Muscle layer of colon (tissue), 2 donors: ENCODE data around the gene IL20RA.
"Not testable (repeated sequence)": the region's sequence is repeated elsewhere in the genome, so short reads cannot be mapped to it uniquely, and the experiment has no call there.

Experiments used
- H3K27ac ChIP-seq: one replicate; pipeline ENCODE4 v1.7.0; 2013; ENCODE audit warnings: low read depth, mild to moderate bottlenecking, low read length, moderate library complexity
- H3K27me3 ChIP-seq, 2 donors: one replicate each; pipeline ENCODE4 v1.7.0; 2013; ENCODE audit warnings: low read length in 2 of 2, mild to moderate bottlenecking in 2 of 2; ENCODE audit not compliant: insufficient read depth in 2 of 2, control insufficient read depth in 1 of 2
- H3K36me3 ChIP-seq: one replicate; pipeline ENCODE4 v1.7.0; 2013; ENCODE audit warnings: mild to moderate bottlenecking, low read length; ENCODE audit not compliant: insufficient read depth
- H3K4me1 ChIP-seq: one replicate; pipeline ENCODE4 v1.7.0; 2013; ENCODE audit warnings: mild to moderate bottlenecking, low read length; ENCODE audit not compliant: insufficient read depth
- H3K4me3 ChIP-seq, 2 donors: one replicate each; pipeline ENCODE4 v1.7.0; 2013; ENCODE audit warnings: low read length in 2 of 2, low read depth in 1 of 2, mild to moderate bottlenecking in 1 of 2, moderate library complexity in 1 of 2
- H3K9ac ChIP-seq: one replicate; pipeline ENCODE4 v1.7.0; 2013; ENCODE audit warnings: low read length
- H3K9me3 ChIP-seq: one replicate; pipeline ENCODE4 v1.7.0; 2013; ENCODE audit warnings: mild to moderate bottlenecking, low read length
- donor health status: abdominal sarcoma.
- donor health status: Adenocarcinoma of cecum.

IL20RA gene

GRCh38 chr6:137076277-137077068, 31.7 kb upstream of the IL20RA start:
- H3K36me3 ChIP-seq = no peaks in the 10 kb centered on the region
- no peak overlapping the region for H3K27ac ChIP-seq
- no peaks in the 10 kb centered on the region for H3K27me3 ChIP-seq
- no peaks in the 10 kb centered on the region for H3K9me3 ChIP-seq
- H3K4me1 ChIP-seq = no peaks in the 10 kb centered on the region
- H3K4me3 ChIP-seq = no peak overlapping the region
- H3K9ac ChIP-seq = no peak overlapping the region

GRCh38 chr6:137075790-137076189, 31.0 kb upstream of the IL20RA start:
- H3K4me1 ChIP-seq, H3K27ac ChIP-seq, H3K4me3 ChIP-seq, H3K9me3 ChIP-seq, H3K9ac ChIP-seq, H3K36me3 ChIP-seq, H3K27me3 ChIP-seq: not testable (repeated sequence)

GRCh38 chr6:137070303-137070702, 25.5 kb upstream of the IL20RA start:
- Histone ChIP-seq H3K4me3 (no peak overlapping the region), H3K9me3 (no peaks in the 10 kb centered on the region), H3K36me3 (no peaks in the 10 kb centered on the region), H3K4me1 (no peaks in the 10 kb centered on the region), H3K27me3 (no peaks in the 10 kb centered on the region), H3K9ac (no peak overlapping the region), H3K27ac (no peak overlapping the region)

GRCh38 chr6:137067399-137067798, 22.6 kb upstream of the IL20RA start:
- no peaks in the 10 kb centered on the region for H3K27me3 ChIP-seq
- H3K27ac ChIP-seq = no peak overlapping the region
- H3K9me3 ChIP-seq = no peaks in the 10 kb centered on the region
- no peaks in the 10 kb centered on the region for H3K36me3 ChIP-seq
- H3K4me1 ChIP-seq = no peaks in the 10 kb centered on the region
- no peak overlapping the region for H3K9ac ChIP-seq
- H3K4me3 ChIP-seq = no peak overlapping the region

GRCh38 chr6:137058037-137058436, 13.3 kb upstream of the IL20RA start:
- no peak overlapping the region for H3K4me3 ChIP-seq
- no peak overlapping the region for H3K27ac ChIP-seq
- no peaks in the 10 kb centered on the region for H3K27me3 ChIP-seq
- no peaks in the 10 kb centered on the region for H3K9me3 ChIP-seq
- no peaks in the 10 kb centered on the region for H3K4me1 ChIP-seq
- H3K36me3 ChIP-seq = no peaks in the 10 kb centered on the region
- H3K9ac ChIP-seq = no peak overlapping the region

GRCh38 chr6:137056121-137056880, 11.5 kb upstream of the IL20RA start:
- Histone ChIP-seq H3K4me3 (no peak overlapping the region), H3K36me3 (no peaks in the 10 kb centered on the region), H3K9me3 (no peaks in the 10 kb centered on the region), H3K27ac (no peak overlapping the region), H3K27me3 (no peaks in the 10 kb centered on the region), H3K9ac (no peak overlapping the region), H3K4me1 (no peaks in the 10 kb centered on the region)

- Histone ChIP-seq H3K4me3 (no peak overlapping the region), H3K27ac (no peak overlapping the region), H3K4me1 (no peaks in the 10 kb centered on the region), H3K9me3 (no peaks in the 10 kb centered on the region), H3K27me3 (no peaks in the 10 kb centered on the region), H3K36me3 (no peaks in the 10 kb centered on the region), H3K9ac (no peak overlapping the region)
Observed at GRCh38 chr6:137051790-137052472, 7.2 kb upstream of the IL20RA start.

- H3K9ac ChIP-seq = no peak overlapping the region
- H3K4me1 ChIP-seq = no peaks in the 10 kb centered on the region
- no peak overlapping the region for H3K4me3 ChIP-seq
- H3K27me3 ChIP-seq = peaks cover 0 to 8% of the 10 kb centered on the region in 2 donors
- H3K9me3 ChIP-seq = no peaks in the 10 kb centered on the region
- H3K36me3 ChIP-seq = no peaks in the 10 kb centered on the region
- no peak overlapping the region for H3K27ac ChIP-seq
Observed at GRCh38 chr6:137049095-137049494, 4.3 kb upstream of the IL20RA start.

GRCh38 chr6:137046871-137047412, 2.2 kb upstream of the IL20RA start:
- Histone ChIP-seq H3K4me1 (no peaks in the 10 kb centered on the region), H3K36me3 (no peaks in the 10 kb centered on the region), H3K27me3 (peaks cover 4 to 11% of the 10 kb centered on the region in 2 donors), H3K9ac (no peak overlapping the region), H3K4me3 (no peak overlapping the region), H3K27ac (no peak overlapping the region), H3K9me3 (no peaks in the 10 kb centered on the region)

- Histone ChIP-seq H3K27ac (no peak overlapping the region), H3K9ac (no peak overlapping the region), H3K4me3 (no peak overlapping the region)
Observed at GRCh38 chr6:137045222-137045789, 541 bp upstream of the IL20RA start.

More at GRCh38 chr6:137045222-137045789, 541 bp upstream of the IL20RA start:
- Histone ChIP-seq H3K4me1 (no peaks in the 10 kb centered on the region), H3K27me3 (peaks cover 4 to 11% of the 10 kb centered on the region in 2 donors), H3K36me3 (no peaks in the 10 kb centered on the region), H3K9me3 (no peaks in the 10 kb centered on the region)
